ENCODE measurements around the gene GABRG2.
"Not testable (repeated sequence)": the region's sequence is repeated elsewhere in the genome, so short reads cannot be mapped to it uniquely, and the experiment has no call there.

The GABRG2 gene

DNA sequence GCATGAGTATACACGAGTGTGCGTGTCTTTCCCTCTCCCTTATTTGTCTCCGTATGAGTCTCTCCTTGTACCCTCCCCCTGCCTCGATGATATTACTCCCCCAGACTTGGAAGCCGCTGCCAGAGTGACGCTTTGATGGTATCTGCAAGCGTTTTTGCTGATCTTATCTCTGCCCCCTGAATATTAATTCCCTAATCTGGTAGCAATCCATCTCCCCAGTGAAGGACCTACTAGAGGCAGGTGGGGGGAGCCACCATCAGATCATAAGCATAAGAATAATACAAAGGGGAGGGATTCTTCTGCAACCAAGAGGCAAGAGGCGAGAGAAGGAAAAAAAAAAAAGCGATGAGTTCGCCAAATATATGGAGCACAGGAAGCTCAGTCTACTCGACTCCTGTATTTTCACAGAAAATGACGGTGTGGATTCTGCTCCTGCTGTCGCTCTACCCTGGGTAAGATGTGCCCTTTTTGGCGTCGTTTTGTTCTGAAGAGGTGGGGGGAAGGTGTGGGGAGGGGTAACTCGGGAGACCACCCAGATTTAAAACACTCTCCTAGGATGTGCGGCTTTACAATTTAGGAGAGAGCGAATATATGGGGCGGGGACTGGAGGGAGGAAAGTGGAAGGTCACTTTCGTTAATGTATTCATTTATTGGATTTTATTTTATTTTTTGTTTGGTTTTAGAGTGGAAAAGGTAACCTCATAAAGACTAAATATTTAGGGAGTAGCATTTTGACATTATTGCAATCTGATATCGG is at the start of gene GABRG2:
TSS of gene GABRG2 (plus strand) at position 119 of the 757 bp plus-strand sequence. CDS start at position 346, 227 bp downstream.
- DNase-seq, result no peak

DNA sequence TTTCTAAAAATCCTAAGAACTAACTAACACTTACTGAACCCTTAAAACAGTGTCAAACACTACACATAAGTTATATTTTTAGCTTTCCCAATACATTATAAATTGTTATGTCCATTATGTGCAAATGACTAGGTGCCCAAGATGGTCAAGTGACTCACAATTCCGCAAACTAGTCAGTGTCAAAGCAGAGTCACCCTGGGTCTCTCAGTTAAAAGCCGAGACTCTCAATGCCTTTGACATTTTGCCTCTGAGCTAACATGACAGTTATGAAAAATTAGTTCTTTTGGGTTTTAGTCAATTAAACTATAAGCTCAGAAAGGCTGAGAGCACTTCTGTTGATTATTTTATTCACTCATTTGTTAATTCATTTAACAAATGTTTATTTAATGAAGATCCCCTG is 42.3 kb upstream of the GABRG2 start:
- no peak for DNase-seq

DNA sequence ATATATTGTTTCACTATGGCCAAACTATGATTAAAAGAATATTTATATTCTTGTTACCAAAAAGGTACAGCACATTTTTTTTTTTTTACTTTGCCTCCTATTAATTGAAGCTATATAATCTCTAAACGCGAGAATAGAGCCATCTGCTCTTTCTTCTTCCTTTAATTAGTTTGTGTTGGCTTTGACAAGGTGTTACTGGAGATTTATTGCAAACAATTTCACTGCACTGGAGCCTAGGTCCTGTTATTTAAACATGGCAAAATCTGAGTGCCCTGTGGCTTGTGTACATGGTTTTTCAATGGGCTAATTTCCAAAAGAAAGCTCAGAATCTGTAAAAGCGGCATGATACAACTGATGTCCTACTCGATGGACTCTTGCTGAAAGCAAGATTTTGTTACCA is 40.8 kb upstream of the GABRG2 start:
- no peak for DNase-seq

DNA sequence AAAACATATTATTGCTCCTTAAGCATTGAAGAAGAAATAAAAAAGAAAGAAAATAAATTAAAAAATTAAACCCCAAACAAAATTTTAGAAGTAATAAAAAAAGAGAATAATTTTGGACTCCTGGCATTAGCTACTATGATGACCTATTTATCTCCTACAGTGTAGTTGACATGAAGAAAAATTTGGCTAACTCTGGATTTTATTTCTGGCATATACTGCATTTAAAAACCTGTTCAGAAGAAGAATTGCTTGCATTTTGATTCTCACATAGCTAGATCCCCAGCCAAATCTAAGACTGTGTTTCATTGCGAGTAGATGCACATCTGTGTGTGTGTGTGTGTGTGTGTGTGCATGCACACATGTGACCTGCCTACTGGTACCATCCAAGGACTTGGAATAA is 30.1 kb upstream of the GABRG2 start:
- no peak for DNase-seq

DNA sequence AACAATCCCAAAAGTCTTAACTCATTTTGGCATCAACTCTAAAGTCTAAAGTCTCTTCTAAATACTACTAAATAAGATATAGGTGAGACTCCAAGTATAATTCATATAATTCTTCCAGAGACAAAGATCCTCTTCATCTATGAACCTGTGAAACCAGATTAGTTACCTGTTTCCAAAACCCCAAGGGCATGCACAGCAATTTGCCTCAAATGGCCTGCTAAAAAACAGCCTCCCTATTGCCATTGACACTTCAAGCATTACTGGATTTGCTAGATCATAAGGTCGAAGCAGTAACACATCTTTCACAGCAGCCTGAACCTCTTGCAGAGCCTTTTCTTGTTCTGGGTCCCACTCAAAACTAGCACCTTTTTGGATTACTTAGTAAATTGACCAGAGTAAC is 20.3 kb upstream of the GABRG2 start:
- DNase-seq, result no peak

DNA sequence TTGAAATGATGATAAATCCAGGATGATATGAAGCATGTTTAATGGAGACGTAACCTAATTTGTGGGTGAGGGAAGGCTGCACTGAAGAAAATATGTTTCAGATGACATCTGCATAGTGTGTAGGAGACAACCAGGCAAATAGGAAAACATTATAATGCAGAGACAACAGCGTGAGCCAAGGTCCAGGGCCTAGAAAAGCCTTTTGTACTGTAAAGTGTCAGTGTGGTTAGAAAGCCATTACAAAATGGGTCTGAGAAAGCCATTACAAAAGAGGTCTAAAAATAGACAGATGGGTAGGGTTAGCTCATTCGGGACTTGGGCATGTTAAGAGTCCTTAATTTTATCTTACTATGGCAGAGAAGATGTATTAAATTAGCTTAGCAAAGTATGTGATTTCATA is 14.9 kb upstream of the GABRG2 start:
- DNase-seq, result no peak

DNA sequence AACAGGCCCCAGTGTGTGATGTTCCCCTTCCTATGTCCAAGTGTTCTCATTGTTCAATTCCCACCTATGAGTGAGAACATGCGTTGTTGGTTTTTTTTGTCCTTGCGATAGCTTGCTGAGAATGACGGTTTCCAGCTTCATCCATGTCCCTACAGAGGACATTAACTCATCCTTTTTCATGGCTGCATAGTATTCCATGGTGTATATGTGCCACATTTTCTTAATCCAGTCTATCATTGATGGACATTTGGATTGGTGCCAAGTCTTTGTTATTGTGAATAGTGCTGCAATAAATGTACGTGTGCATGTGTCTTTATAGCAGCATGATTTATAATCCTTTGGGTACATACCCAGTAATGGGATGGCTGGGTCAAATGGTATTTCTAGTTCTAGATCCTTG is 12.5 kb upstream of the GABRG2 start:
- not testable (repeated sequence) for DNase-seq

DNA sequence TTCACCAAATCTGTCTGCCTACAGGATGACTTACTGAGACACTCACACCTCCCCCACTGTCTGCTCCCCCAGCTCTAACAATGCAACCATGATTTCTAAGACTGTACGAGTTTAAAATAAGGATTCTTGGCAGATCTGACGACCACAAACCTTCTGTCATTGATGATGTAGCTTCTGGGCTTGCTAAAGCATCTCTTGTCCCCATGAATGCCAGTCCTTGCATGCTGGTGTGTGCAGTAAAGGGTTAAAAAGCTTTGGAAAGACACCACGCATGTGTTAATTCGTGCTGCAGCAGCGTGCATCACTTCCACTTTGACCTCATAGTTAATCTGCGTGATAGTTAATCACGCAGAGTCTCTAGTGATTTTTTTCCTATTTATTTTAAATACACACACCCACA is 411 bp upstream of the GABRG2 start:
- no peak for DNase-seq

DNA sequence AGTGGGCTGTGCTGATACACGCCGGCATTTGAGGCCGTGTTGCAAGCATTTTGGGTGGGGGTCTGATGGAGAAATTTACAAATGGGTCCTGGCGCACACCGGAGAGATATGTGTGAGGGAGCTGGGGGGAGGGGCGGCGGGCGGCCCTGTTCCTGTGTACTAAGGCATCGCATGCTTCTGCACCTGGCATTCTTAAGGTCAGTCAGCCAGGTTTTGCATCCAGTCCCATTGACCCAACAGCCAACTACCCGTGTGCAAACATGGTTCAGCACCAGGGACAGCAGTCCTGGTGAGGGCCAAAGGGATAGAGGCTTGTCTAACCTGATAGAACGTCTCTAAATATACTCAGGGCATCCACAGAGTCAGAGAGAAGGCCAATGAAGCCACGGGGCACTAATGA is 839 bp downstream of the GABRG2 start:
- DNase-seq, result no peak

DNA sequence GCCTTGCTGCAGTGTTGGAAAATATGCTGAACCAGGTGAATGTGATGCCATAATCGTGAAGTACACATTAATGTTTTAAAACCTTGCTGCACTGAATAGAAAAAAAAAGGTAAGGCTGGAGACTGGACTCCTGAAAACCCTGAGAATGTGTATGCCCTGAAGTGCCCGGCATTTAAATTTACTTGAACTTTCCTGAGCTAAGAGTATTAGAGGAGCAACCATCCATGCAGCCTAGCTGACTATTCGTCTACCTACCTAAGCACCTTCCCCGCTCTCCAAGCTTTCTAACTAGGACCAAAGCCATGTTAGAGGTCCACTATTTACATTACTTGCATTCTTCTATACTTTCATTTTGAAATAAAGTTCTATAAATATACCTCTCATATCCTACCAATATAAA is 1.4 kb downstream of the GABRG2 start:
- DNase-seq, result no peak

DNA sequence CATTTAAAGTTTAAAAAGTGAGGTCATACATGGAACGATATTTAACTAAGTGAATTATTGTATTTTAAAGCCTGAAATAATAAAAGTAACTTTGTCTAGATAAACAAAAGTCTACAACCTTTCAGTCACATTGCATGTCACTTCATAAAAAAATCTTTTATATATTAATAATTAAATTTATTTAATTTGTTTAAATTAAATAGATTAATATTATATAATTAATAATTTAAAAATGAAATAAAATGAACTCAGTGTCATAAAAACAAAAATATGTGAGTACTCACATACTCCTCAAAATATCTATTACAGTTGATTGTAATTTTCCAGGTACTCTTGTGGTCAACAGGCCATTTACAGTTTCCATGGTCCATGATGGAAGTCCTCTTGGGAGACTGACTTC is 11.2 kb downstream of the GABRG2 start:
- DNase-seq, result no peak

DNA sequence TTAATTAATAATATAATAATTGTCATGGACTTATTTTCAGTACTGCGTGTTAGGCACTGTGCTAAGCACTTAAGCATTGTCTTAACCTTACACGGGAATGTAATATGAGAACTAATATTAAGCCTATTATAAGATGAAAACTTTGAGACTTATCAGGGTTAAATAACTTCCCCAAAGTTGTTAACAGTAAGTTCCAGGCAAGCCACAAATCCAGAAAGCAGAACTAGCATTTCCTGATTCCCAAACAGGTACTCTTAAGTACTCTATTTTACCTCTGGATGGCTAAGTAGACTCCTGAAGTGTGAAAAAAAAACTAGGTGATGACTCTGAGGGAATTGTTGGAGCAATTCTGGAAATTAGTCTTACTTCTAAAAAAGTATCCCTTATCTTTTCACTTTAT is 23.8 kb downstream of the GABRG2 start:
- DNase-seq, result no peak

DNA sequence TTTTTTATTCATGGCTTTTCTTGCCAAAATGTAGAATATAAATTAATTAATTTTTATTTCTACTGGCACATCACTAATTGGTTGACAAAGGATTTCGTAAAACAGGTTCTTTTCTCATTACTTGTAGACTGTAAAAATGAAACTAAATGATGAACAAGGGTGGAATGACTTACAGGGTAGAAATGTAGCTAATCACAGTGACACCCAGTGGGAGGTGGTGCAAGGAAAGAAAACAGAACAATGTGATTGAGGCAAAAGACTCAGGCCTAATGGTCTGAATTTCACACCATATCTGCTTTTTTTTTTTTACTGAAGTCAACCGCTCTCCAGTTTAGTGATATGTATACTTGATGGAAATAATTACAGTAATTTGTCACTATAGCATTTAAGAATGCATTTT is 28.9 kb downstream of the GABRG2 start:
- no peak for DNase-seq

DNA sequence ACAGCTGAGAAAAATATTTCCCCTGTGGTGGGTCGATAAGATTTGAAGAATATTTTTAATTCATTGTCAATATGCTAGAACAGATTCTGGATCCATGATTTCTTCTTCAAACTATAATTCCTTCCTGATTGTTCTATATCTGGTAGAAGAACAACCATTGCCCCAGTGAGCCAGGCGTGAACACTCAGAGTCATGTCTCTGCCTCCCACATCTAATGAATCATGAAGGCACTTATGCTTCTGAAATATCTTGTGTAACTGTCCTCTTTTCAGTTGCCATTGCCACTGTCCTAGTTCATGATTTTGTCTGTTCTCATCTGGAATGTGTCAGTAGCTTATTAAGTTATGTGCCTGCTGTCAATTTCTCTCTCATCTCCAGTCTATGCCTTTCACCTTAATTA is 40.0 kb downstream of the GABRG2 start:
- DNase-seq, result no peak

DNA sequence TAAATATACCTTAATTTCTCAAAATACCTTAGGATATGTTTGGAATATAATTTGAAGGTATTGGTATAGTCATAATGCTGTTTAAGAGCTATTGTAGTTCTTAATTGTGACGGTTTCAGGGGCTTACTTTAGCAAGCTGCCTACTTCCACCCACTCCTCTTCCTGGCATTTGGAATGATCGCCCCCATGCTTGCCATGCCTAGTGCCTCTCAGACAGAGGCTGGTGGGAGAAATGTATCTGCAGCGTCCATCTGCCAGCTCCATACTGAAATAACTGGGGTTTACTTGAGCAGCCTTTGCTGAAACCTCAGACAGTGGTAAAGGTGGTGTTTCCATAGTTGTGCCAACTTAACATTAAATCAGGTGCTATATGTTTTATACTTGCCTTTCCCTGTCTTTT is 52.2 kb downstream of the GABRG2 start:
- DNase-seq, result no peak

DNA sequence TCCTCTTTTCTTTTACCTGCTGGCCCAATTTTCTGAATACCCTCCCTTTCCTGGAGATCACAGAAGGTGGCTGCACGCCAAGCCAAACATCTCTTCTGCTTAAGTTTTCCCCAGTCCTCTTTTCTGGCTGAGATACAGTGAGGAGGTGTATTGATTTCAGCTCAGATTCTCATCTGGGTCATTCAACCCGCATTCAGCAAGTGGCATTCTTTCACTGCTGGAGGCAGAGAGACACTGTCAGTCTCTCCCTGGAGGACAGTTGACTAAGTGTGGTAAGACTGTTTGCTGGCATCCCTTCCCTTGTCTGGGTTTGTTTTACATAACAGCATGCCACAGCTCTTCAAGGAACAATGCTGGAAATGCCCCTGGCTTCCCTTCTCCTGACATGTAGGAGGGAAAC is 60.5 kb downstream of the GABRG2 start:
- DNase-seq, result no peak

DNA sequence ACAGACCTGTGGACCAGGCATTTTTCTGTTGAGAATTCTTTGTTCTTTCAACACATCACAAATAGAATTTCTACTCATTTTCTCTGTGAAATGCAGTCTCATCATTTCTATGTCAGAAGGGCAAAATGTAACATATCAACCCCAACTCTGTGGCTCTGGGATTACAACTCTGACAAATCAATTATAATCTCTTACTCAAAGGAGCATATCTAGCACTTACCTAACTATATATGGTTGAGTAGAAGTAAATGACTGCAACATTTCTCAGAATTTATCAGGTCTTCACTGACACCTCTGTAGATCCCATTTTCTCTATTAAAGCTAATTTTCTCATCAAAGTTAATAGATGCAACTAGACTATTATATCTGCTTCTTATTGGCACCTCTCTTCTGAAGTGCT is 64.8 kb downstream of the GABRG2 start:
- DNase-seq, result no peak

DNA sequence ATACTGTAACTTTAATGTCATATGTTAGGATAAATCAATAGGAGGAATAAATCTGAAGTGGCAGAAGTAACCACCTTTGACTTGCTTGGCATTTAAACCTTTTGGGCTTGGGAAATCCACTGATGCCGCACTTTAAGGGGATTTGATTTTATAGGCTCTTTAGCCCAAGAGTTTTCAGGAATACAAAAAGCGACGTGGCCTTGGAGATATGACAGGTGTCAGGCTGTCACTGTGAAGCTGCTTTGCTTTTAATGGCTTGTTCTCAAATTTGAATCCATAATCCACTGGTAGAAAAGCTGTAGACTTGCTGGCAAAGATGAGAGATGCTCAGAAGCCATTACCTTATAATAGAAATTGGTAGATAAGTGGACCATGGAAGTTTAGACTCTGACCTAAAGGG is 71.6 kb downstream of the GABRG2 start:
- no peak for DNase-seq

DNA sequence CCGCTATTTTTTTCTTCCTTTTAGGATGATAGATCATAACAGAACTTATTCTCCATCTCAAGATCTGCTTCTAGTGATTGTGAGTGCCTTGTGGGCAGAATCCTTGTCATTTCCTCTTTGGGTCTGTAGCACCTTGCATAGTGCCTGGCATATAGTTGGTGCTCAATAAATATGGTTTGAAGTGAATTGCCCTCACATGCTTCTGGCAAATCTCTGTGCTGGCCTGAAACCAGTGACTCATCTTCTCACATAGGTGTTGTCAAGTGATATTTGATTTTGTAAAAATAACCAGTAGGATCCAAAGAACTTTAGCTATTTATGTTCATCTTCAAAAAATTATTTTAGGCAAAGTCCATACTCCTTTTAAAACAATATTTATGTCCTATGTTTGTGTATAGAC is 86.7 kb downstream of the GABRG2 start:
- DNase-seq, result no peak

DNA sequence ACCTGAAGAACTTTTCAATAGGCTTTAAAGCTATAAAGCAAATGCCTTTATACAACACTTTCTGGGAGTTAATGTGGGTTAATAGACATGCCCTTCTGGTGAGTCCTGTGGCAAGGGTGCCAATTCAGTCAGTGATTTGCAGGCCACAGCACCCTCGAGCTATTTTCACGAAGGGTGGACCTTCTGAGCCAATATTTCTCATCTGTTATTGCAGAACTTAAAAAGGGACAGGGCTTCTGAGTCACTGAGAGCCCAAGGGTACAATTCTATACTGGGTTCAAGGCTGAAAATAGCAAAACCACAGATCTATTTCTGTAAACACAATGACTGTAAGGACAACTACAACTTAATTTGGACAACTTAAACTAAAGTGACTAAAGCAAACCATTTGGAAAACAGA is 92.8 kb downstream of the GABRG2 start:
- no peak for DNase-seq

DNA sequence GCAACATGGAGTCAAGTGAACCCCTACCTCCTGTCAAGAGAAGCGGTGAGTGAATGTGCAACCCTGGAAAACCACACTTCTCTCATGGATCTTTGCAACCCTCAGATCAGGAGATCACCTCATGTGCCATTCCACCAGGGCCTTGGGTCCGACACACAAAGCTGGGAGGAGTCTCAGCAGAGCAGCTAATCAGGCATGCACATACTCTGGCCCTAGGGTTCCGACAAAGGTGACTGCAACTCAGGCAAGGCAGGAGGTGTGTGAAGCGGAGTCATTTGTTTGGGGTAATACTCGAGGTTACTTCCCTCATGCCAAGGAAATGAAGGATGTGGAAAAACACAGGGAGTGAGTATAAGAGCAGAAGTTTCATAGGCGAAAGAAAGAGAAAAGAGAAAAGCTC is 96.1 kb downstream of the GABRG2 start:
- no peak for DNase-seq

DNA sequence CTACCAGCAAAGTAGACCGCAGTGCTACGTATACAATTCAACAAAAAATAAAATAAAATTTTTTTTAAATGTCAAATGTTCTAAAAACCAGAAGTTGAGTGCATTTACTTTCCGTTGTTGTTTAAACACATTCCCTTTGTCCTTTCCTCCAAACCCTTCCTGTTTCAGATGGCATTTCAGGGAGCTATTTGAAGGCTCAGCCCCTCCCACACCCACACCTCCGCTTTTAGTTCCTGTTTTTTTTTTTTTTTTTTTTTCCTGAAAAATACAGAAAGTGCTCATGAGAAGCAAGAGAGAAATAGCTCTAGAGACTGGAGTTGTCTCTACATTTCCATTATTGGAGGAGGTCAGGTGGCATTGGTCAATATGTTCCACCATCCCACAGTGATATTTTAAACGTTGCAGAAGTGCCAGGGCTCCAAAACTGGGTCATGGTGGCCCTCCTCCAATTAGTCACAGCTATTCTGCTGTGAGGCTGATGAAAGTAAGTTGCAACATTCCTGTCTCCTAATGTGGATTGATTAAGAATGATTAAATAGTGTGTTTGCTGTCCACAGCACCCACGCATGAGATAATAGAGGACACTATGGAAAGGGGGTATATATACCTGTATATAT is 106.9 kb downstream of the GABRG2 start:
- no peak for DNase-seq

DNA sequence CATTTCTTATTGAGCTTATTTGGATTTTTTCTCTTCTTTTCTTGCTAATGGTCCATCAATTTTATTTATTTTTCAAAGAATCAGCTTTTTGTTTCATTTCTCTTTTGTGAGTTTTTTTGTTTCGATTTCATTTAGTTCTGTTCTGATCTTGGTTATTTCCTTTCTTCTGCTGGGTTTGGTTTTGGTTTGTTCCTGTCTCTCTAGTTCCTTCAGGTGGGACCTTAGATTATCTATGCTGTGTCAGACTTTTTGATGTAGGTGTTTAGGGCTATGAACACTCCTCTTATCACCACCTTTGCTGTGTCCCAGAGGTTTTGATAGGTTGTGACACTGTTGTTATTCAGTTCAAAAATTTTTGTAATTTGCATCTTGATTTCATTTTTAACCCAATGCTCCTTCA is 119.8 kb downstream of the GABRG2 start:
- no peak for DNase-seq

DNA sequence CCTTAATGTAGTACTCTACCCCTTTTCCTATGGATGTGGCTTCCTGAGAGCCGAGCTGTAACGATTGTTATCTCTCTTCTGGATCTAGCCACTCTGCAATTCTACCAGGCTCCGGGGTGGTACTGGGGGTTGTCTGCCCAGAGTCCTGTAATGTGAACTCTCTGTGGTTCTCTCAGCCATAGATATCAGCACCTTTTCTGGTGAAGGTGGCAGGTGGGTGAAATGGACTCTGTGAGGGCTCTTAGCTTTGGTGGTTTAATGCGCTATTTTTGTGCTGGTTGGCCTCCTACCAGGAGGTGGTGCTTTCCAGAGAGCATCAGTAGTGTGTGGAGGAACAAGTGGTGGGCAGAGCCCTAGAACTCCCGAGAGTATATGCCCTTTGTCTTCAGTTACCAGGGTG is 122.1 kb downstream of the GABRG2 start:
- no peak for DNase-seq

DNA sequence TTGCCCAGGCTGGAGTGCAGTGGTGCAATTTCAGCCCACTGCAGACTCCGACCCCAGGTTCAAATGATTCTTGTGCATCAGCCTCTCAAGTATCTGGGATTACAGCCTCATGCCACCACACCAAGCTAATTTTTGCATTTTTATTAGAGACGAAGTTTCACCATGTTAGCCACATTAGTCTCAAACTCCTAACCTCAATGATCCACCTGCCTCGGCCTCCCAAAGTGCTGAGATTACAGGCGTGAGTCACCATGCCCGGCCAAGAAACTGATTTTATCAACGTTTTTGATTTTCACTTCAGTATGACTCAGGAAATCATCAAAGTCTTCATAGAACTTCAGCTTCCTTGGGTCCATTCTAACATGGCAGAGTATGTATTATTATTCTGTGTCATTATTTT is 125.4 kb downstream of the GABRG2 start:
- no peak for DNase-seq
